Fibroblast of the aortic adventitia (primary cell): ENCODE results near the gene SRRM4. TPM values are rescaled to one million over a fixed set of nuclear protein-coding genes. Genes with fewer than 3 reads are reported as not detected.
A peak's percentile ranks its signal among the peaks of the same experiment; 100 is the strongest.

Experiments
- DNase-seq: peaks from one replicate; pipeline ENCODE4 v3.0.0-alpha.2; 2010; ENCODE audit warnings: low read depth
- H3K4me3 ChIP-seq: 2 replicates; pipeline ENCODE4 v1.5.1; 2011; ENCODE audit warnings: low read depth, mild to moderate bottlenecking, control low read depth, low read length, moderate library complexity
- CTCF ChIP-seq: IDR thresholded peaks from 2 replicates; pipeline ENCODE4 v1.5.1; 2011; ENCODE audit warnings: mild to moderate bottlenecking, low read length, control low read depth, inconsistent platforms; ENCODE audit not compliant: insufficient read depth
- total RNA-seq: library from RNA; depleted of rRNA; stranded (reverse); fragments of >200 nt; gene quantifications from 2 replicates; pipeline ENCODE4 v1.2.3, GENCODE V29; 2012; ENCODE audit warnings: low replicate concordance

Gene SRRM4
- total RNA-seq, 1 donor: not detected

GRCh38 chr12:119060847-119061796 lies 79.8 kb downstream of the SRRM4 start:
- DNase-seq: peak; percentile 23
- no peak for TF ChIP-seq CTCF
- no peak overlapping the region for H3K4me3 ChIP-seq

- DNase-seq: no peak
- no peak for TF ChIP-seq CTCF
Measured at GRCh38 chr12:119068129-119068856, 87.0 kb downstream of the SRRM4 start.

GRCh38 chr12:119069147-119069642 lies 87.9 kb downstream of the SRRM4 start:
- TF ChIP-seq CTCF: no peak
- no peak overlapping the region for H3K4me3 ChIP-seq
- no peak for DNase-seq

More at GRCh38 chr12:119068129-119068856, 87.0 kb downstream of the SRRM4 start:
- no peak overlapping the region for H3K4me3 ChIP-seq

GRCh38 chr12:119071176-119071575 lies 89.8 kb downstream of the SRRM4 start:
- TF ChIP-seq CTCF: no peak
- no peak for DNase-seq
- H3K4me3 ChIP-seq: no peak overlapping the region

- H3K4me3 ChIP-seq: no peak overlapping the region
- DNase-seq: no peak
- no peak for TF ChIP-seq CTCF
Measured at GRCh38 chr12:119071638-119072231, 90.4 kb downstream of the SRRM4 start.

GRCh38 chr12:119072440-119072839 lies 91.1 kb downstream of the SRRM4 start:
- no peak for TF ChIP-seq CTCF
- DNase-seq: no peak
- no peak overlapping the region for H3K4me3 ChIP-seq
